ENCODE measurements around the gene PDZD4. TPM values are rescaled to one million over a fixed set of nuclear protein-coding genes. Genes with fewer than 3 reads are reported as not detected.

PDZD4 gene
- total and polyA plus RNA-seq, 2 of the 4 experiments (the other 2 are of a cell fraction), result under 0.01 to 0.38 TPM

GRCh38 chrX:153845842-153846241, 15.5 kb upstream of the PDZD4 start:
- CTCF ChIA-PET, result no interaction called here
- Histone ChIP-seq H2AFZ (replicated peaks; ENCODE audit: low read length, poor library complexity) (no peak overlapping the region), H3K56ac (ENCODE audit: extremely low read depth, insufficient read depth, low read length) (no peak overlapping the region)

More at GRCh38 chrX:153845842-153846241, 15.5 kb upstream of the PDZD4 start:
- Histone ChIP-seq H3K9me3 (ENCODE audit: control insufficient read depth, insufficient read depth, low read length) (peaks cover 4% of the 10 kb centered on the region), H3K79me1 (ENCODE audit: low read depth in 1 of 2, low read length in 2 of 2) (no peaks in the 10 kb centered on the region), H3K4me2 (ENCODE audit: low read depth, low read length) (no peak overlapping the region), H3K27me3 (ENCODE audit: control insufficient read depth, insufficient read depth, low read length) (peaks cover 26% of the 10 kb centered on the region), H3K4ac (ENCODE audit: low read depth, low read length) (no peak overlapping the region), H4K91ac (ENCODE audit: insufficient read depth, low read depth, low read length) (no peak overlapping the region), H3K23ac (ENCODE audit: low read depth, low read length) (no peak overlapping the region), H4K5ac (ENCODE audit: low read depth, low read length) (no peak overlapping the region), H3K14ac (replicated peaks; ENCODE audit: low read depth, low read length) (no peak overlapping the region), H2BK20ac (ENCODE audit: low read depth, low read length) (no peak overlapping the region), H4K8ac (ENCODE audit: low read depth in 2 of 2, low read length in 2 of 2) (no peak overlapping the region), H3K4me1 (ENCODE audit: control insufficient read depth, insufficient read depth, low read length) (no peaks in the 10 kb centered on the region), H2AK5ac (ENCODE audit: low read depth, low read length) (no peak overlapping the region), H2BK15ac (ENCODE audit: low read depth, low read length) (no peak overlapping the region), H2BK120ac (ENCODE audit: low read depth, low read length) (no peak overlapping the region), H3K36me3 (ENCODE audit: control insufficient read depth, insufficient read depth, low read length) (no peaks in the 10 kb centered on the region), H3K9me1 (ENCODE audit: insufficient read depth, low read length) (no peaks in the 10 kb centered on the region), H3K4me3 (ENCODE audit: insufficient read depth, low read depth, low read length) (no peak overlapping the region), H4K20me1 (ENCODE audit: insufficient read depth, low read length) (no peaks in the 10 kb centered on the region), H3K9ac (ENCODE audit: low read depth, low read length) (no peak overlapping the region), H3K27ac (ENCODE audit: insufficient read depth, low read length) (no peak overlapping the region), H2BK5ac (ENCODE audit: low read depth, low read length, poor library complexity, severe bottlenecking) (no peak overlapping the region), H3K18ac (ENCODE audit: low read depth, low read length) (no peak overlapping the region), H2AK9ac (replicated peaks; ENCODE audit: low read depth, low read length, poor library complexity) (no peak overlapping the region)
- TF ChIP-seq CHD1 (IDR thresholded peaks at IDR 0.05; ENCODE audit: low read depth, low read length), result no peak
- no peak for TF ChIP-seq RFX5 (IDR thresholded peaks at IDR 0.05; ENCODE audit: low read depth, low read length)
- no peak for TF ChIP-seq CEBPB (IDR thresholded peaks at IDR 0.05; ENCODE audit: low read depth, low read length)
- no peak for TF ChIP-seq FOS (IDR thresholded peaks at IDR 0.05; ENCODE audit: low read depth, low read length)
- TF ChIP-seq MAFK (IDR thresholded peaks at IDR 0.05; ENCODE audit: low read depth, low read length), result no peak
- TF ChIP-seq POLR2A (IDR thresholded peaks at IDR 0.05; ENCODE audit: low read depth, low read length), result no peak
- no peak for TF ChIP-seq MXI1 (IDR thresholded peaks at IDR 0.05; ENCODE audit: borderline replicate concordance, low read depth, low read length)
- TF ChIP-seq CTCF (conservative IDR thresholded peaks at IDR 0.05; ENCODE audit: low read depth, low read length), result no peak
- TF ChIP-seq USF2 (IDR thresholded peaks at IDR 0.05; ENCODE audit: low read depth, low read length), result no peak
- TF ChIP-seq RAD21 (IDR thresholded peaks at IDR 0.05; ENCODE audit: low read length), result no peak
- no peak for TF ChIP-seq NFE2L2 (IDR thresholded peaks at IDR 0.05; ENCODE audit: low read depth, low read length)
- no peak for TF ChIP-seq BHLHE40 (IDR thresholded peaks at IDR 0.05; ENCODE audit: low read depth, low read length)
- no peak for TF ChIP-seq MAZ (IDR thresholded peaks at IDR 0.05; ENCODE audit: borderline replicate concordance, low read depth, low read length)
- TF ChIP-seq RCOR1 (IDR thresholded peaks at IDR 0.05; ENCODE audit: insufficient replicate concordance, low read length), result no peak
- no peak for TF ChIP-seq SMC3 (IDR thresholded peaks at IDR 0.05; ENCODE audit: low read depth, low read length)
- TF ChIP-seq ELK1 (IDR thresholded peaks at IDR 0.05; ENCODE audit: borderline replicate concordance, low read depth, low read length), result no peak
- intact Hi-C loops (cut with micrococcal nuclease) (no loop called here), dilution Hi-C loops (cut with HindIII; ENCODE audit: low sequenced_read_pairs, unreplicated experiment) (no loop called here), in situ Hi-C loops (cut with MboI; ENCODE audit: low sequenced_read_pairs) (no loop called here)
- BruUV-seq (replicated peaks), result no TSS peak
- WGBS, 2 experiments (ENCODE audit: extremely low coverage in 2 of 2, insufficient read length in 1 of 2), result no CpG with 5 or more reads among the region's 3 CpGs
- no peak for DNase-seq
- POLR2A ChIA-PET (ENCODE audit: unreplicated experiment), result no interaction called here
- no peak for ATAC-seq (ENCODE audit: low read depth)

Data from IMR-90 (cell line).